ENCODE measurements around the gene ABCB11. TPM values are rescaled to one million over a fixed set of nuclear protein-coding genes. Genes with fewer than 3 reads are reported as not detected.

Gene ABCB11
- total and polyA plus RNA-seq, 2 donors (not counting 1 experiment from before 2014, with no cell fraction given), result not detected

DNA sequence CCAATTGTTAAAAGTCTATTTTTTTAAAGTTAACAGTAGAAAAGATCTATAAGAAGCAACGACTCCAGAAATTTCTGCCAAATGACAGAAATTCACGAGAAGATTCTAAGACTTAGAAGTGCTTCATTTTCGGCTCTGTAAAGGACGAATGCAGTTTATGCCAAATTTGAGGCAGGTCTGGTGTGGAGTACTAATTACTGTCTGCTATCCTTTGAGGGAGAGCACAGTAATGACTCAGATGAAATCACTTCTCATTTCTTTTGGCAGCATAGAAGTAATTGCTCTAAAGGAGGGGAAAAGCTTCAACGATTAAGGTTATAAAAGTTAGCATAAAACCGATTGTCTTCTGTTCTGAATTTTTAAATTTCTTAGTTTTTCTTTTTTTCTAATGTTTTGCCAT, 118.7 kb downstream of the ABCB11 start:
- H3K9me3 ChIP-seq (ENCODE audit: control extremely low read depth in 1 of 3, control insufficient read depth in 2 of 3, insufficient read depth in 1 of 3, low read length in 2 of 3), result peaks cover 0 to 1% (median 0%) of the 10 kb centered on the region in 3 donors
- H3K4me1 ChIP-seq (ENCODE audit: control insufficient read depth in 2 of 2, insufficient read depth in 2 of 2, low read length in 2 of 2), result peaks cover 0 to 7% of the 10 kb centered on the region in 2 donors
- ChIA-PET CTCF (interaction anchor here (2.4 kb wide), 1 partner anchor 9 kb away, joined by 7 read pairs; no protein-coding TSS in a partner anchor), POLR2A (no interaction called here)
- H3K36me3 ChIP-seq (replicated peaks in 1 of 2; ENCODE audit: control extremely low read depth in 1 of 2, control insufficient read depth in 1 of 2, extremely low read depth in 1 of 2, insufficient read depth in 2 of 2, low read length in 1 of 2), result no peaks in the 10 kb centered on the region
- ATAC-seq (ENCODE audit: low read depth) (no peak), DNase-seq (no peak)
- peak overlapping the region; percentile 42 for H2AFZ ChIP-seq (ENCODE audit: insufficient read depth, low read depth, low read length, poor library complexity, severe bottlenecking)
- H3K27ac ChIP-seq (ENCODE audit: low read length in 2 of 2), result no peak overlapping the region
- Mint-ChIP-seq H3K9me3 (ENCODE audit: insufficient read depth) (no peaks in the 10 kb centered on the region), H3K4me3 (no peak overlapping the region), H3K4me1 (peaks cover 4% of the 10 kb centered on the region), H3K27me3 (peaks cover 33% of the 10 kb centered on the region), H3K27ac (no peak overlapping the region)
- TF ChIP-seq EZH2 (IDR thresholded peaks at IDR 0.05; ENCODE audit: borderline replicate concordance, insufficient read depth, low read depth, low read length, poor library complexity, severe bottlenecking) (no peak), CTCF (IDR thresholded peaks at IDR 0.05) (no peak)
- WGBS (ENCODE audit: insufficient coverage), result 94% methylated on average over 2 of the region's 6 CpGs
- peaks cover 0 to 3% (median 2%) of the 10 kb centered on the region in 4 experiments for H3K27me3 ChIP-seq (replicated peaks in 1 of 4; ENCODE audit: control extremely low read depth in 1 of 4, control insufficient read depth in 3 of 4, insufficient read depth in 4 of 4, low read length in 3 of 4)
- no peak overlapping the region for H3K4me3 ChIP-seq (ENCODE audit: control extremely low read depth in 1 of 5, extremely low read depth in 1 of 5, insufficient read depth in 1 of 5, low read depth in 2 of 5, low read length in 4 of 5)
- H4K20me1 ChIP-seq (ENCODE audit: control insufficient read depth, insufficient read depth, low read length, poor library complexity, severe bottlenecking), result no peaks in the 10 kb centered on the region
- intact Hi-C loops (cut with micrococcal nuclease), result no loop called here
- H3K4me2 ChIP-seq (replicated peaks; ENCODE audit: low read depth, low read length, poor library complexity, severe bottlenecking), result peak overlapping the region; percentile 39
- no peaks in the 10 kb centered on the region for H3K79me2 ChIP-seq (ENCODE audit: control insufficient read depth, insufficient read depth, low read length)
- H3K9ac ChIP-seq (ENCODE audit: low read length), result no peak overlapping the region

DNA sequence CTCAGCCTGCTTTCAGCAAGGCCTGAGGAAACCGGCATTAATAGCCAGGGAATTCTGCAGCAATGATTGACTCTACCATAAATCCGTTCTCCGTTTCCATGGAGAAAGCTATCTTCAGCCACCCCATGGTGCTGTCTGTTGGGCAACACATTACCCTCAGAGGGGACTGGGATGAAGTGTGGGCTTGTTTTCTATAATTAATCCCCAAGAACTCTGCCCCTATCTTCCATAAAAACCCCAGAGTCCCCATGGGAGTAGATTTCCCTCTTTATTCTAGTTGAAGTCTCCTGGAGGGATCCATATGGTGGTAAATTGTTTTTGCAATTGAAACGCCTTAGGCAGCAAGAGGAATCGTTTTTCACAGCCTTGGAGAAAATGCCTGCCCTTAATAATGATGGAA, 120.8 kb downstream of the ABCB11 start:
- no peak overlapping the region for H2AFZ ChIP-seq (ENCODE audit: insufficient read depth, low read depth, low read length, poor library complexity, severe bottlenecking)
- no peaks in the 10 kb centered on the region for H3K36me3 ChIP-seq (replicated peaks in 1 of 2; ENCODE audit: control extremely low read depth in 1 of 2, control insufficient read depth in 1 of 2, extremely low read depth in 1 of 2, insufficient read depth in 2 of 2, low read length in 1 of 2)
- 80% methylated on average over 1 of the region's 5 CpGs for WGBS (ENCODE audit: insufficient coverage)
- CTCF ChIA-PET, result interaction anchor here (0.8 to 1.0 kb wide), 2 partner anchors 11 to 567 kb away, joined by 3 read pairs; no protein-coding TSS in a partner anchor
- H3K4me2 ChIP-seq (replicated peaks; ENCODE audit: low read depth, low read length, poor library complexity, severe bottlenecking), result no peak overlapping the region
- H3K27me3 Mint-ChIP-seq, result peaks cover 40% of the 10 kb centered on the region
- DNase-seq (no peak), ATAC-seq (ENCODE audit: low read depth) (no peak)
- no peak overlapping the region for H3K4me3 Mint-ChIP-seq
- H3K4me1 Mint-ChIP-seq, result peaks cover 4% of the 10 kb centered on the region
- POLR2A ChIA-PET, result no interaction called here
- H3K9me3 Mint-ChIP-seq (ENCODE audit: insufficient read depth), result no peaks in the 10 kb centered on the region
- H3K4me1 ChIP-seq (ENCODE audit: control insufficient read depth in 2 of 2, insufficient read depth in 2 of 2, low read length in 2 of 2), result peaks cover 0 to 7% of the 10 kb centered on the region in 2 donors
- intact Hi-C loops (cut with micrococcal nuclease), result no loop called here
- no peak overlapping the region for H3K9ac ChIP-seq (ENCODE audit: low read length)
- H3K27ac ChIP-seq (ENCODE audit: low read length in 2 of 2), result no peak overlapping the region
- no peaks in the 10 kb centered on the region for H3K9me3 ChIP-seq (ENCODE audit: control extremely low read depth in 1 of 3, control insufficient read depth in 2 of 3, insufficient read depth in 1 of 3, low read length in 2 of 3)
- H4K20me1 ChIP-seq (ENCODE audit: control insufficient read depth, insufficient read depth, low read length, poor library complexity, severe bottlenecking), result no peaks in the 10 kb centered on the region
- no peak overlapping the region for H3K27ac Mint-ChIP-seq
- H3K79me2 ChIP-seq (ENCODE audit: control insufficient read depth, insufficient read depth, low read length), result no peaks in the 10 kb centered on the region
- TF ChIP-seq EZH2 (IDR thresholded peaks at IDR 0.05; ENCODE audit: borderline replicate concordance, insufficient read depth, low read depth, low read length, poor library complexity, severe bottlenecking) (no peak), CTCF (IDR thresholded peaks at IDR 0.05) (no peak)
- peaks cover 0 to 3% (median 2%) of the 10 kb centered on the region in 4 experiments for H3K27me3 ChIP-seq (replicated peaks in 1 of 4; ENCODE audit: control extremely low read depth in 1 of 4, control insufficient read depth in 3 of 4, insufficient read depth in 4 of 4, low read length in 3 of 4)
- no peak overlapping the region for H3K4me3 ChIP-seq (ENCODE audit: control extremely low read depth in 1 of 5, extremely low read depth in 1 of 5, insufficient read depth in 1 of 5, low read depth in 2 of 5, low read length in 4 of 5)
